WTC11 (cell line): ENCODE measurements around the gene MRFAP1L1. TPM values are rescaled to one million over a fixed set of nuclear protein-coding genes. Genes with fewer than 3 reads are reported as not detected.

Experiments used
- ATAC-seq: fragments of 200-7000 bp; cut with Tn5 transposase; 2 replicates; pipeline ENCODE4 v1.10.0; 2021; ENCODE audit warnings: mild to moderate bottlenecking, moderate library complexity
- CTCF ChIA-PET: fragments of 300-600 bp; sonication (Branson Sonifier 250); formaldehyde crosslinking; loops from one replicate; lab custom pipeline; 2021; ENCODE audit warnings: antibody characterized with exemption; lab: Charles Lee
- POLR2A ChIA-PET: fragments of 350-600 bp; sonication (Branson Sonifier 250); formaldehyde crosslinking; loops from one replicate; lab custom pipeline; 2021; ENCODE audit warnings: antibody characterized with exemption; lab: Charles Lee
- DNase-seq: peaks from one replicate; pipeline ENCODE4 v3.0.0; 2021; ENCODE audit warnings: low spot score
- H3K27ac Mint-ChIP-seq: 2 replicates; pipeline ENCODE4 v1.8.0; 2021; ENCODE audit warnings: mixed read lengths
- H3K27me3 Mint-ChIP-seq: 2 replicates; pipeline ENCODE4 v1.8.0; 2021; ENCODE audit warnings: low read depth, mild to moderate bottlenecking, moderate library complexity, mixed read lengths
- H3K36me3 Mint-ChIP-seq: 2 replicates; pipeline ENCODE4 v1.8.0; 2021; ENCODE audit warnings: mixed read lengths
- H3K4me1 Mint-ChIP-seq: 2 replicates; pipeline ENCODE4 v1.8.0; 2022; ENCODE audit warnings: mixed read lengths
- H3K4me3 Mint-ChIP-seq: 2 replicates; pipeline ENCODE4 v1.8.0; 2021; ENCODE audit warnings: mild to moderate bottlenecking, moderate library complexity, mixed read lengths
- H3K9me3 Mint-ChIP-seq: 2 replicates; pipeline ENCODE4 v1.8.0; 2021; ENCODE audit warnings: mixed read lengths
- FOXP1 ChIP-seq: sonication (generic); formaldehyde crosslinking; IDR thresholded peaks from 2 replicates; pipeline ENCODE4 v1.8.0; 2022; ENCODE audit warnings: missing genetic modification reagents, mild to moderate bottlenecking, moderate library complexity, borderline replicate concordance
- TCF7 ChIP-seq: sonication (generic); formaldehyde crosslinking; IDR thresholded peaks from 2 replicates; pipeline ENCODE4 v1.8.0; 2022; ENCODE audit warnings: mild to moderate bottlenecking, low read depth, missing genetic modification reagents, moderate library complexity
- TP53 ChIP-seq: sonication (generic); formaldehyde crosslinking; IDR thresholded peaks from 2 replicates; pipeline ENCODE4 v1.8.1; 2023; ENCODE audit warnings: mild to moderate bottlenecking, missing genetic modification reagents
- total RNA-seq: library from RNA; stranded (reverse); gene quantifications from 3 replicates; pipeline ENCODE4 v1.2.3, GENCODE V29; 2021
- TF ChIP-seq, protein P1 (sequence below): fragments of 250-450 bp; sonication (Bioruptor Pico); IDR thresholded peaks from 2 replicates; pipeline ENCODE4 v1.8.0; 2021; ENCODE audit warnings: mild to moderate bottlenecking

Gene MRFAP1L1
- total RNA-seq, 1 experiment from 2014 or later, result 54.4 TPM

DNA sequence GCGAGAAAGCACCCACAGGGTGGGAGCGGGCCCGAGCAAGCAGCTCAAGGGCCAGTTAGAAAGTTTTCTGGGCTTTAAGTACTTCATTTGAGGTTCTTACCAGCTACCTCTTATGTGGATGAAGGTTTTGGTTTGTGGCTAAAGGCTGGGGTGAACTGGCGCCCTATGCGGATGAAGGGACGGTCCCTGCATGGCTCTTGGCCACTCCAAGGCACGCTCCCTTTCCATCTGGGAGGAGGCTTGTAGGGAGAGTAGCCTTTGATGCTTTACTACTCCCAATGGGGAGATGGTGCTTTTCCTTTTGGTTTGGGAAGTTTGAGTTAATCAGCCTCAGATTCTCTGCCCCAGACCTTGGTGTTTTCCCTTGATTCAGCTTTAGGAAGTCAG lies 51.5 kb downstream of the MRFAP1L1 start:
- POLR2A ChIA-PET, result interaction anchor here (0.7 kb wide), 1 partner anchor 90 kb away, joined by 3 read pairs; no protein-coding TSS in a partner anchor
- Mint-ChIP-seq H3K27ac (no peak overlapping the region), H3K27me3 (peaks cover 57% of the 10 kb centered on the region)
- TF ChIP-seq FOXP1 (CRISPR knock-in tag), result no peak
- TF ChIP-seq TP53 (CRISPR knock-in tag), result no peak
- TF ChIP-seq, protein P1, sequence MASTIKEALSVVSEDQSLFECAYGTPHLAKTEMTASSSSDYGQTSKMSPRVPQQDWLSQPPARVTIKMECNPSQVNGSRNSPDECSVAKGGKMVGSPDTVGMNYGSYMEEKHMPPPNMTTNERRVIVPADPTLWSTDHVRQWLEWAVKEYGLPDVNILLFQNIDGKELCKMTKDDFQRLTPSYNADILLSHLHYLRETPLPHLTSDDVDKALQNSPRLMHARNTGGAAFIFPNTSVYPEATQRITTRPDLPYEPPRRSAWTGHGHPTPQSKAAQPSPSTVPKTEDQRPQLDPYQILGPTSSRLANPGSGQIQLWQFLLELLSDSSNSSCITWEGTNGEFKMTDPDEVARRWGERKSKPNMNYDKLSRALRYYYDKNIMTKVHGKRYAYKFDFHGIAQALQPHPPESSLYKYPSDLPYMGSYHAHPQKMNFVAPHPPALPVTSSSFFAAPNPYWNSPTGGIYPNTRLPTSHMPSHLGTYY (CRISPR knock-in tag), result no peak
- TF ChIP-seq TCF7, result no peak
- TF ChIP-seq, all 79 proteins: peak for 0
- ATAC-seq, result peak; percentile 49
- Mint-ChIP-seq H3K36me3 (no peaks in the 10 kb centered on the region), H3K9me3 (peaks cover 3% of the 10 kb centered on the region; the same call in 1 of the 2 replicates), H3K4me3 (peak overlapping the region; percentile 41), H3K4me1 (peaks cover 2% of the 10 kb centered on the region; the same call in 1 of the 2 replicates)
- CTCF ChIA-PET, result interaction anchor here (0.6 to 1.8 kb wide), 3 partner anchors 16 to 326 kb away, joined by 3 to 12 read pairs (median 7); a partner anchor contains a TSS
- no peak for DNase-seq

Other genes with a start within 250 kb of the MRFAP1L1 start
- 9.0 to 11.5 TPM (median 9.4 TPM) in 3 replicates for gene PPP2R2C, start 237.3 kb downstream of the MRFAP1L1 start, total RNA-seq
- gene MAN2B2, start 134.7 kb downstream of the MRFAP1L1 start, total RNA-seq, result 6.3 to 8.0 TPM (median 7.5 TPM) in 3 replicates
- 296 to 319 TPM (median 303 TPM) in 3 replicates for gene MRFAP1, start 69.2 kb downstream of the MRFAP1L1 start, total RNA-seq
- gene S100P, start 16.0 kb downstream of the MRFAP1L1 start, total RNA-seq, result 0.55 TPM in 1 of 3 replicates, not detected in the others
- gene BLOC1S4, start 6.3 kb upstream of the MRFAP1L1 start, total RNA-seq, result 21.4 to 23.4 TPM (median 21.9 TPM) in 3 replicates
- 18.5 to 23.2 TPM (median 21.0 TPM) in 3 replicates for gene KIAA0232, start 72.9 kb upstream of the MRFAP1L1 start, total RNA-seq
- gene TBC1D14, start 200.0 kb upstream of the MRFAP1L1 start, total RNA-seq, result 42.4 to 45.1 TPM (median 43.4 TPM) in 3 replicates